Activated B cell treated with CpG ODN at 0.5 μM for 24 hours (primary cell): Measurements from ENCODE around the gene HHIPL1. TPM values are rescaled to one million over a fixed set of nuclear protein-coding genes. Genes with fewer than 3 reads are reported as not detected.

ENCODE experiments used
- ATAC-seq: fragments of 200-7000 bp; cut with Tn5 transposase; one replicate; pipeline ENCODE4 v1.10.0; 2021; ENCODE audit warnings: low read depth, mild to moderate bottlenecking, moderate library complexity
- CTCF ChIA-PET: fragments of 350-600 bp; sonication (Branson Sonifier 250); formaldehyde crosslinking; loops from one replicate; lab custom pipeline; 2021; ENCODE audit warnings: antibody characterized with exemption; lab: Charles Lee
- POLR2A ChIA-PET: fragments of 350-600 bp; sonication (Branson Sonifier 250); formaldehyde crosslinking; loops from one replicate; lab custom pipeline; 2021; ENCODE audit warnings: antibody characterized with exemption; lab: Charles Lee
- DNase-seq: peaks from one replicate; pipeline ENCODE4 v3.0.0; 2022
- H3K27ac Mint-ChIP-seq: one replicate; pipeline ENCODE4 v1.8.0; 2020; ENCODE audit warnings: mixed read lengths
- H3K27me3 Mint-ChIP-seq: one replicate; pipeline ENCODE4 v1.8.0; 2021; ENCODE audit warnings: mixed read lengths
- H3K36me3 Mint-ChIP-seq: one replicate; pipeline ENCODE4 v1.8.0; 2021; ENCODE audit warnings: low read depth, mixed read lengths
- H3K4me1 Mint-ChIP-seq: one replicate; pipeline ENCODE4 v1.8.0; 2021; ENCODE audit warnings: mixed read lengths
- H3K4me3 Mint-ChIP-seq: one replicate; pipeline ENCODE4 v1.8.0; 2020; ENCODE audit warnings: mild to moderate bottlenecking, mixed read lengths
- H3K9me3 Mint-ChIP-seq: one replicate; pipeline ENCODE4 v1.8.0; 2020; ENCODE audit warnings: mixed read lengths
- CTCF ChIP-seq: fragments of 200-600 bp; IDR thresholded peaks from one replicate; pipeline ENCODE4 v1.8.0; 2022; ENCODE audit warnings: antibody characterized with exemption, mild to moderate bottlenecking
- intact Hi-C: fragments of 100-400 bp; cut with micrococcal nuclease; formaldehyde crosslinking; loops from one replicate; pipeline ENCODE4 v1.15.1; 2024
- total RNA-seq: library from RNA; stranded (reverse); gene quantifications from 2 replicates; pipeline ENCODE4 v1.2.3, GENCODE V29; 2022

The HHIPL1 gene
- total RNA-seq, 1 donor from 2014 or later, result not detected

- Mint-ChIP-seq H3K4me1 (peaks cover 3% of the 10 kb centered on the region), H3K4me3 (no peak overlapping the region), H3K9me3 (no peaks in the 10 kb centered on the region), H3K27me3 (peaks cover 8% of the 10 kb centered on the region), H3K36me3 (no peaks in the 10 kb centered on the region), H3K27ac (no peak overlapping the region)
- POLR2A ChIA-PET, result interaction anchor here (0.7 kb wide), 3 partner anchors 29 to 40 kb away, joined by 5 to 8 read pairs (median 6); partner anchors contain the start of gene CYP46A1
- intact Hi-C loops, result no loop called here
- no peak for TF ChIP-seq CTCF
- peak; percentile 21 for ATAC-seq
- DNase-seq, result no peak
- CTCF ChIA-PET, result no interaction called here
Observed at GRCh38 chr14:99718811-99719192, 73.9 kb downstream of the HHIPL1 start.

GRCh38 chr14:99720941-99721791 lies 76.2 kb downstream of the HHIPL1 start:
- H3K27ac Mint-ChIP-seq, result no peak overlapping the region
- no peaks in the 10 kb centered on the region for H3K36me3 Mint-ChIP-seq
- no peak for TF ChIP-seq CTCF
- ATAC-seq, result no peak
- H3K4me1 Mint-ChIP-seq, result peaks cover 3% of the 10 kb centered on the region
- POLR2A ChIA-PET, result no interaction called here
- intact Hi-C loops, result no loop called here
- peaks cover 14% of the 10 kb centered on the region for H3K27me3 Mint-ChIP-seq
- no peak overlapping the region for H3K4me3 Mint-ChIP-seq
- CTCF ChIA-PET, result no interaction called here
- no peaks in the 10 kb centered on the region for H3K9me3 Mint-ChIP-seq
- no peak for DNase-seq

GRCh38 chr14:99721792-99722516 lies 77.0 kb downstream of the HHIPL1 start:
- CTCF ChIA-PET, result no interaction called here
- no peak overlapping the region for H3K4me3 Mint-ChIP-seq
- H3K27ac Mint-ChIP-seq, result no peak overlapping the region
- peaks cover 3% of the 10 kb centered on the region for H3K4me1 Mint-ChIP-seq
- intact Hi-C loops, result no loop called here
- no peak for ATAC-seq
- no peaks in the 10 kb centered on the region for H3K9me3 Mint-ChIP-seq
- POLR2A ChIA-PET, result no interaction called here
- no peak for DNase-seq
- TF ChIP-seq CTCF, result no peak
- no peaks in the 10 kb centered on the region for H3K36me3 Mint-ChIP-seq
- peaks cover 13% of the 10 kb centered on the region for H3K27me3 Mint-ChIP-seq

- H3K9me3 Mint-ChIP-seq, result no peaks in the 10 kb centered on the region
- ATAC-seq (no peak), DNase-seq (no peak)
- intact Hi-C loops, result no loop called here
- H3K4me3 Mint-ChIP-seq, result no peak overlapping the region
- peaks cover 21% of the 10 kb centered on the region for H3K27me3 Mint-ChIP-seq
- no peaks in the 10 kb centered on the region for H3K36me3 Mint-ChIP-seq
- peaks cover 3% of the 10 kb centered on the region for H3K4me1 Mint-ChIP-seq
- no peak overlapping the region for H3K27ac Mint-ChIP-seq
- POLR2A ChIA-PET, result no interaction called here
- CTCF ChIA-PET, result no interaction called here
- no peak for TF ChIP-seq CTCF
Observed at GRCh38 chr14:99722741-99723140, 77.8 kb downstream of the HHIPL1 start.

GRCh38 chr14:99724196-99724891 lies 79.4 kb downstream of the HHIPL1 start:
- intact Hi-C loops, result no loop called here
- TF ChIP-seq CTCF, result no peak
- Mint-ChIP-seq H3K4me3 (no peak overlapping the region), H3K9me3 (no peaks in the 10 kb centered on the region), H3K4me1 (peaks cover 2% of the 10 kb centered on the region), H3K36me3 (no peaks in the 10 kb centered on the region), H3K27ac (no peak overlapping the region), H3K27me3 (peaks cover 29% of the 10 kb centered on the region)
- ChIA-PET POLR2A (no interaction called here), CTCF (no interaction called here)
- DNase-seq, result no peak
- no peak for ATAC-seq
